ENCODE data around the gene SMPD1.

The SMPD1 gene

GRCh38 chr11:6389905-6390717 is at the start of gene SMPD1:
TSS of gene SMPD1 (plus strand) at chr11:6390474. CDS start at chr11:6390599, 125 bp downstream.
- DNase-seq (ENCODE audit: low read depth in 2 of 2, low spot score in 1 of 2), result peak; percentile 86 to 87

GRCh38 chr11:6345366-6345765 is 44.9 kb upstream of the SMPD1 start:
- no peak for DNase-seq (ENCODE audit: low read depth in 2 of 2, low spot score in 1 of 2)

- DNase-seq (ENCODE audit: low read depth in 2 of 2, low spot score in 1 of 2), result no peak
Measured at GRCh38 chr11:6350043-6350442, 40.2 kb upstream of the SMPD1 start.

- DNase-seq (ENCODE audit: low read depth in 2 of 2, low spot score in 1 of 2), result no peak
Measured at GRCh38 chr11:6350486-6350885, 39.8 kb upstream of the SMPD1 start.

- DNase-seq (ENCODE audit: low read depth in 2 of 2, low spot score in 1 of 2), result no peak
Measured at GRCh38 chr11:6351782-6352382, 38.4 kb upstream of the SMPD1 start.

- DNase-seq (ENCODE audit: low read depth in 2 of 2, low spot score in 1 of 2), result peak in 1 of 2 donors; percentile 33
Measured at GRCh38 chr11:6353367-6353987, 36.8 kb upstream of the SMPD1 start.

- DNase-seq (ENCODE audit: low read depth in 2 of 2, low spot score in 1 of 2), result no peak
Measured at GRCh38 chr11:6354651-6355485, 35.4 kb upstream of the SMPD1 start.

GRCh38 chr11:6356503-6357055 is 33.7 kb upstream of the SMPD1 start:
- no peak for DNase-seq (ENCODE audit: low read depth in 2 of 2, low spot score in 1 of 2)

GRCh38 chr11:6357222-6357621 is 33.1 kb upstream of the SMPD1 start:
- DNase-seq (ENCODE audit: low read depth in 2 of 2, low spot score in 1 of 2), result no peak

- DNase-seq (ENCODE audit: low read depth in 2 of 2, low spot score in 1 of 2), result no peak
Measured at GRCh38 chr11:6360183-6360582, 30.1 kb upstream of the SMPD1 start.

GRCh38 chr11:6362185-6362872 is 27.9 kb upstream of the SMPD1 start:
- no peak for DNase-seq (ENCODE audit: low read depth in 2 of 2, low spot score in 1 of 2)

- peak; percentile 3 to 39 for DNase-seq (ENCODE audit: low read depth in 2 of 2, low spot score in 1 of 2)
Measured at GRCh38 chr11:6362873-6363678, 27.2 kb upstream of the SMPD1 start.

GRCh38 chr11:6365659-6366058 is 24.6 kb upstream of the SMPD1 start:
- no peak for DNase-seq (ENCODE audit: low read depth in 2 of 2, low spot score in 1 of 2)

- no peak for DNase-seq (ENCODE audit: low read depth in 2 of 2, low spot score in 1 of 2)
Measured at GRCh38 chr11:6371825-6372224, 18.4 kb upstream of the SMPD1 start.

- DNase-seq (ENCODE audit: low read depth in 2 of 2, low spot score in 1 of 2), result no peak
Measured at GRCh38 chr11:6377902-6378639, 12.2 kb upstream of the SMPD1 start.

GRCh38 chr11:6378640-6378989 is 11.7 kb upstream of the SMPD1 start:
- no peak for DNase-seq (ENCODE audit: low read depth in 2 of 2, low spot score in 1 of 2)

- DNase-seq (ENCODE audit: low read depth in 2 of 2, low spot score in 1 of 2), result no peak
Measured at GRCh38 chr11:6385046-6385777, 5.1 kb upstream of the SMPD1 start.
